AG09319 (cell line): ENCODE results near the gene LMAN2L.

Experiments used
- DNase-seq: peaks from one replicate; pipeline ENCODE4 v3.0.0-alpha.2; 2010; ENCODE audit warnings: low read depth; ENCODE audit errors: extremely low read depth
- TF ChIP-seq, protein P1 (sequence below): IDR thresholded peaks from 2 replicates; pipeline ENCODE4 v1.5.1; 2011; ENCODE audit warnings: low read depth, mild to moderate bottlenecking, inconsistent platforms, low read length, moderate library complexity

Gene LMAN2L

GRCh38 chr2:96702098-96702785 is 37.6 kb downstream of the LMAN2L start:
- no peak for DNase-seq
- TF ChIP-seq, protein P1, sequence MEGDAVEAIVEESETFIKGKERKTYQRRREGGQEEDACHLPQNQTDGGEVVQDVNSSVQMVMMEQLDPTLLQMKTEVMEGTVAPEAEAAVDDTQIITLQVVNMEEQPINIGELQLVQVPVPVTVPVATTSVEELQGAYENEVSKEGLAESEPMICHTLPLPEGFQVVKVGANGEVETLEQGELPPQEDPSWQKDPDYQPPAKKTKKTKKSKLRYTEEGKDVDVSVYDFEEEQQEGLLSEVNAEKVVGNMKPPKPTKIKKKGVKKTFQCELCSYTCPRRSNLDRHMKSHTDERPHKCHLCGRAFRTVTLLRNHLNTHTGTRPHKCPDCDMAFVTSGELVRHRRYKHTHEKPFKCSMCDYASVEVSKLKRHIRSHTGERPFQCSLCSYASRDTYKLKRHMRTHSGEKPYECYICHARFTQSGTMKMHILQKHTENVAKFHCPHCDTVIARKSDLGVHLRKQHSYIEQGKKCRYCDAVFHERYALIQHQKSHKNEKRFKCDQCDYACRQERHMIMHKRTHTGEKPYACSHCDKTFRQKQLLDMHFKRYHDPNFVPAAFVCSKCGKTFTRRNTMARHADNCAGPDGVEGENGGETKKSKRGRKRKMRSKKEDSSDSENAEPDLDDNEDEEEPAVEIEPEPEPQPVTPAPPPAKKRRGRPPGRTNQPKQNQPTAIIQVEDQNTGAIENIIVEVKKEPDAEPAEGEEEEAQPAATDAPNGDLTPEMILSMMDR, result no peak

DNA sequence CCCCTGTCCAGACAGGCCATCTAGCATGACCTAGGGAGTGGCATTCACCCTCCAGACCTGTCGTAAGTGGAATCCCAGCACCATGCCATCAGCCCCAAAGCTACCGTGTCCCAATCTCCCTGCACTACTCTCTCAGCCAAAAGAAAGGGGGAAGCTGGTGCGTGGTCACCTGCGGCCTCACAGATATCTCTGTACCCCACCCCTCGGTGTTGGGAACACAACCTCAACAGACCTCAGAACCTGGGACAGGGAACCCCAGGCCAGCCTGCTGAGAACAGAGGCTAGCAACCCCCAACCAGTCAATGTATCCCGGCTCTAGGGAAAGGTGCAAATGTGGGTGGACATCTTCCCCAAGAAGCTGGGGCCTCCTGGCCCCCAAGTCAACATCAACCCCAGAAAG is 38.2 kb downstream of the LMAN2L start:
- TF ChIP-seq, protein P1, result no peak
- no peak for DNase-seq

DNA sequence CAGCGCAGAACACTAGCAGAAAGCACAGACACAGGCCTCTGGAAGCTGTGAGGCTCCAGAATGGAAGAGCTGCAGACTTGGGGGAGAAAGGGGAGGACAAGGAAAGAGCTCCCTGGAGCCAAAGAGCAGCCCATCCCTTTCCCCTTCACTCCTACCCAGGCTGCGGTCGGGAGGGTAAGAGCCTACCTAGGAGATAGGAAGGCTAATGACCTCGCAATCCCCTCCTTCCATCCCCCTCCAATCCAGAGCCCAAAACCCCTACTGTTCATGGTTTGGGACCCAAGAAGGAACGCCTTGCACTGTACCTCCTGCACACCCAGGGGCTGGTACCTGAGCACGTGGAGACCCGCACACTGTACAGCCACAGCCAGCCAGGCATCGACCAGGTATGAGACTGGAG is 39.8 kb downstream of the LMAN2L start:
- TF ChIP-seq, protein P1, result no peak
- DNase-seq, result no peak

DNA sequence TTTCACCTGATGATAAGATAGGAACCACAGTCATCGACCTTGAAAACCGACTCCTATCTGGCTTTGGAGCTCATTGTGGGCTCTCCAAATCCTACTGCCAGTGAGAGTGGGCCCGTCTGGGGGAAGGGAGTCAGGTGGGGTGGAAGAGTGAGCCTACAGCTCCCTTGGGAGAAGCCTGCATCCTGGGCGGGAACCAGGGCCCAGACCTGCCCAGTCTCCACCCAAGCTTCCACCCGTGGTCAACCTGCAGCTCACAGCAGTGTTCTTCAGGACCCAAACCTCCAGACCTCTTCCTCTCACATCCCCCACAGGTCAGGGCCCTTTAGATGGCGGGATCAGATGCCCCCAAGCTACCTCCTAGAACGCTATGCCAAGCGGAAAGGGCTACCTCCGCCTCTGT is 40.2 kb downstream of the LMAN2L start:
- DNase-seq, result no peak
- TF ChIP-seq, protein P1, result no peak

DNA sequence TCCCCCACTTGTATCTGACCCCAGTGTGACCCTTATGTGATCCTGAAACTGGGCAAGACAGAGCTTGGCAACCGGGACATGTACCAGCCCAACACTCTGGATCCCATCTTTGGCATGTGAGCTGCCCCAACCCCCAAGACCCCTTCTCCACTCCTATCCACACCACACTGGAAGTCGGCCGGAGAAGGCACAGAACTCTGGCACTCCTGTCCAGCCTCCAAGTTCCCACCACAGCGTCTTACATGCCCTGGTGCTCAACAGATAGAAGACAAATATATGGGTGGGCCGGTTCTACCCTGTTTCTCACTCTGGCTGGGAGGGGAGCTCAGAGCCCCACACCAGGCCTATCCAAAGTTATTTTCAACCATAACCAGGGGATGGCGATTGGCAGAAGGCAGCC is 40.8 kb downstream of the LMAN2L start:
- TF ChIP-seq, protein P1, result no peak
- DNase-seq, result no peak

DNA sequence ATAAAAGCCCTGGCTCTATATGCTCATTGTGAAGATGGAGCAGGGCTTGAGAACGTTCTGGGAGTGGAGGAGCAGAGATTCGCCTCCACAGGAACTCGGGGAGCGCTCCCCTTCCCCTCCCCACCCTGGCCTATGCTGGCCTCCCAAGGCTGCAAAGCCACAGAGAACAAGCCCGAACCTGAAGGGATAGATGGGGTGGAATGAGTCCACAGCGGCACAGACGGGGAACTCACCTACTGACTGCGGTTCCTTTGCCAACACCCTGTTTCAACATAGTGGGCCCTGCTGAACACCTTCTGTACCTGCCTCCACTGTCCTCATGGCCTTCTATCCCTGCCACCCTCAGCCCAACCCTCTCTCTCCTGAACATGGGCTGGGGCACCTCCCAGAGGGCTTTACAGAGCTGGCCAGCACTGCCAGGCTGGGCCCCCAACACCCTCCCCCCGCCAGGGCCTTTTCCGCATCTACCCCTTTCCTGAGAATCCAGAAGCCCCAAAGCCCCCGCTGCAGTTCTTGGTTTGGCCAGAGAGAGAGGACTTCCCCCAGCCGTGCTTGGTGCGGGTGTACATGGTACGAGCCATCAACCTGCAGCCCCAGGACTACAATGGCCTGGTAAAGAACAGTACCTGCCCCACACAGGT is 41.5 kb downstream of the LMAN2L start:
- TF ChIP-seq, protein P1, result no peak
- no peak for DNase-seq

DNA sequence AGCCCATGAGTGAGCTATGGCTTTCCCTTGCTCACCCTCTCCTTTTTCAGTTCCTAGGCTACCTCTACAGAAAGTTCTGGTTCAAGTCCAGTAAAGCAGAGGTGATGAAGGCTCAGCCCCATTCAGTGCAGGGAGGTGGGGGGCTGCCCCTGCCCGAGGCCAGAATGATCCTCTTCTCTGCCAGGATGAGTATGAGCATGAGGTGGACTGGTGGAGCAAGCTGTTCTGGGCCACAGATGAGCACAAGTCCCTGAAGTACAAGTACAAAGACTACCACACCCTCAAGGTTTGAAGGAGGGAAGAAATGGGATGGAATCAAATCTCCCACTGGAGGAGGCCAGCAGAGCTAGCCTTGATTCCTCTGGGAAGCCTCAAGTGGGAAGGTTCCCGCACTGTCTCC is 42.4 kb downstream of the LMAN2L start:
- DNase-seq, result no peak
- TF ChIP-seq, protein P1, result no peak
